ENCODE measurements around the gene MTSS2. TPM values are rescaled to one million over a fixed set of nuclear protein-coding genes. Genes with fewer than 3 reads are reported as not detected.

Gene MTSS2
- total and polyA plus RNA-seq, 2 of the 8 experiments (the other 6 are each of a cell fraction or from before 2014, with no cell fraction given): 23.3 to 36.7 TPM

DNA sequence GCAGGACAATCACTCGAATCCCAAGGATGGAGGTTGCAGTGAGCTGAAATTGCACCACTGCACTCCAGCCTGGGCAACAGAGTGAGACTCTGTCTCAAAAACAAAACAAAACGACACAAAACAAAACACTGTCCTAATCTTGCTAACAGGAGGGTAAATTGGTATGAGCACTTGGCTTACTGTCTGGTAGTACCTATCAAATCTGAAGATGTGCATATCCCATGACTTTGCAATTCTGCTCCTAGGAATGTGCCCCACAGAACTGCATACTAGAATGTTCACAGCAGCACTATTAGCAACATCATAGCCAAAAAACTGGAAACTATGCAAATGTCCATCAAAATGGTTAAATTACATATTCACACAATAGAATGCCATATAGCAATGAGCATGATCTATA, 15.7 kb downstream of the MTSS2 start:
- Histone ChIP-seq H3K56ac (replicated peaks; ENCODE audit: insufficient read length, low read depth, low read length) (no peak overlapping the region), H3K27ac (ENCODE audit: low read depth, low read length) (no peak overlapping the region), H3K36me3 (ENCODE audit: control insufficient read depth in 2 of 4, insufficient read depth in 4 of 4, low read length in 3 of 4) (peaks cover 0 to 19% (median 7%) of the 10 kb centered on the region in 4 experiments; a peak in 3 of 8 replicates), H2AFZ (ENCODE audit: low read length) (no peak overlapping the region), H3K14ac (ENCODE audit: insufficient read length) (no peak overlapping the region), H3K79me1 (ENCODE audit: low read depth, low read length) (no peaks in the 10 kb centered on the region), H4K91ac (replicated peaks; ENCODE audit: insufficient read length, low read length) (no peak overlapping the region), H4K20me1 (replicated peaks in 1 of 2; ENCODE audit: control insufficient read depth in 1 of 2, insufficient read depth in 2 of 2, low read length in 2 of 2) (peaks cover 0 to under 1% of the 10 kb centered on the region in 2 experiments), H3K23ac (ENCODE audit: insufficient read length) (no peak overlapping the region), H2BK12ac (ENCODE audit: low read depth, low read length) (no peak overlapping the region), H4K5ac (ENCODE audit: insufficient read length, low read depth, low read length) (no peak overlapping the region), H3K27me3 (replicated peaks in 1 of 4; ENCODE audit: control insufficient read depth in 3 of 4, extremely low read depth in 1 of 4, insufficient read depth in 3 of 4, low read length in 3 of 4) (no peaks in the 10 kb centered on the region), H3K4ac (replicated peaks; ENCODE audit: insufficient read length, low read depth, low read length) (no peak overlapping the region), H3K4me1 (replicated peaks in 1 of 4; ENCODE audit: control insufficient read depth in 3 of 4, insufficient read depth in 4 of 4, low read length in 3 of 4) (no peaks in the 10 kb centered on the region), H3K23me2 (ENCODE audit: low read depth, low read length) (no peaks in the 10 kb centered on the region), H2BK15ac (ENCODE audit: low read length) (no peak overlapping the region), H3K79me2 (ENCODE audit: control insufficient read depth in 1 of 2, insufficient read depth in 2 of 2, low read length in 2 of 2) (no peaks in the 10 kb centered on the region), H3K4me2 (ENCODE audit: insufficient read depth in 1 of 2, low read depth in 2 of 2, low read length in 2 of 2) (no peak overlapping the region), H2AK5ac (ENCODE audit: low read depth, low read length) (no peak overlapping the region), H3K9me3 (ENCODE audit: insufficient read depth in 2 of 2, low read depth in 1 of 2, low read length in 1 of 2) (no peaks in the 10 kb centered on the region), H3K9ac (replicated peaks in 1 of 4; ENCODE audit: extremely low read depth in 1 of 4, low read depth in 3 of 4, low read length in 3 of 4) (no peak overlapping the region), H4K8ac (ENCODE audit: extremely low read depth, insufficient read depth, low read length) (no peak overlapping the region), H2BK20ac (ENCODE audit: low read length) (no peak overlapping the region), H3K18ac (ENCODE audit: extremely low read depth, low read length) (no peak overlapping the region), H2BK5ac (ENCODE audit: low read depth, low read length) (no peak overlapping the region), H2BK120ac (replicated peaks; ENCODE audit: low read depth, low read length) (no peak overlapping the region), H3K4me3 (ENCODE audit: extremely low read depth in 1 of 4, insufficient read depth in 2 of 4, low read depth in 3 of 4, low read length in 4 of 4) (no peak overlapping the region)
- TF ChIP-seq EZH2 (IDR thresholded peaks at IDR 0.05; ENCODE audit: low read depth, low read length, severe bottlenecking) (no peak), BRCA1 (IDR thresholded peaks at IDR 0.05; ENCODE audit: low read depth, low read length) (no peak), CHD1 (IDR thresholded peaks at IDR 0.05; ENCODE audit: low read depth, low read length) (no peak)
- TF ChIP-seq, protein P1, sequence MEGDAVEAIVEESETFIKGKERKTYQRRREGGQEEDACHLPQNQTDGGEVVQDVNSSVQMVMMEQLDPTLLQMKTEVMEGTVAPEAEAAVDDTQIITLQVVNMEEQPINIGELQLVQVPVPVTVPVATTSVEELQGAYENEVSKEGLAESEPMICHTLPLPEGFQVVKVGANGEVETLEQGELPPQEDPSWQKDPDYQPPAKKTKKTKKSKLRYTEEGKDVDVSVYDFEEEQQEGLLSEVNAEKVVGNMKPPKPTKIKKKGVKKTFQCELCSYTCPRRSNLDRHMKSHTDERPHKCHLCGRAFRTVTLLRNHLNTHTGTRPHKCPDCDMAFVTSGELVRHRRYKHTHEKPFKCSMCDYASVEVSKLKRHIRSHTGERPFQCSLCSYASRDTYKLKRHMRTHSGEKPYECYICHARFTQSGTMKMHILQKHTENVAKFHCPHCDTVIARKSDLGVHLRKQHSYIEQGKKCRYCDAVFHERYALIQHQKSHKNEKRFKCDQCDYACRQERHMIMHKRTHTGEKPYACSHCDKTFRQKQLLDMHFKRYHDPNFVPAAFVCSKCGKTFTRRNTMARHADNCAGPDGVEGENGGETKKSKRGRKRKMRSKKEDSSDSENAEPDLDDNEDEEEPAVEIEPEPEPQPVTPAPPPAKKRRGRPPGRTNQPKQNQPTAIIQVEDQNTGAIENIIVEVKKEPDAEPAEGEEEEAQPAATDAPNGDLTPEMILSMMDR (IDR thresholded peaks at IDR 0.05; ENCODE audit: control extremely low read depth in 1 of 3, insufficient read depth in 1 of 3, low read depth in 1 of 3, low read length in 3 of 3): no peak
- ChIA-PET CTCF (ENCODE audit: partially characterized antibody) (interaction anchor here (1.4 to 4.2 kb wide), 3 partner anchors 9 to 100 kb away, joined by 4 to 24 read pairs (median 10); no protein-coding TSS in a partner anchor), POLR2A (ENCODE audit: partially characterized antibody) (no interaction called here)
- DNase-seq (ENCODE audit: low read depth in 1 of 2, low spot score in 2 of 2): no peak
- no peak for FAIRE-seq
- WGBS, 2 experiments (ENCODE audit: extremely low coverage in 1 of 2, insufficient coverage in 1 of 2, insufficient read length in 1 of 2, insufficient replicate concordance in 2 of 2, low coverage in 1 of 2, low lambda C conversion rate in 2 of 2, missing lambda C conversion rate in 1 of 2): 93% methylated on average over 2 of the region's 2 CpGs; no CpG with 5 or more reads in 1 of the 2 experiments

Data from H1 (cell line).